ENCODE measurements around the gene RPS25.
"Not testable (repeated sequence)": the region's sequence is repeated elsewhere in the genome, so short reads cannot be mapped to it uniquely, and the experiment has no call there.

Gene RPS25

GRCh38 chr11:119047205-119047604, 29.1 kb upstream of the RPS25 start:
- TF ChIP-seq CTCF (IDR thresholded peaks at IDR 0.05; ENCODE audit: low read depth, low read length): no peak
- no peak overlapping the region for H3K4me3 ChIP-seq (ENCODE audit: low read depth, low read length)

- TF ChIP-seq CTCF (IDR thresholded peaks at IDR 0.05; ENCODE audit: low read depth, low read length): no peak
- no peak overlapping the region for H3K4me3 ChIP-seq (ENCODE audit: low read depth, low read length)
Observed at GRCh38 chr11:119046489-119046888, 28.3 kb upstream of the RPS25 start.

- TF ChIP-seq CTCF (IDR thresholded peaks at IDR 0.05; ENCODE audit: low read depth, low read length): 0 out of 2 replicates have a peak, but pooled peaks have one; percentile 16
- H3K4me3 ChIP-seq (ENCODE audit: low read depth, low read length): no peak overlapping the region
Observed at GRCh38 chr11:119044708-119045107, 26.6 kb upstream of the RPS25 start.

- no peak overlapping the region for H3K4me3 ChIP-seq (ENCODE audit: low read depth, low read length)
- no peak for TF ChIP-seq CTCF (IDR thresholded peaks at IDR 0.05; ENCODE audit: low read depth, low read length)
Observed at GRCh38 chr11:119042927-119043326, 24.8 kb upstream of the RPS25 start.

- no peak overlapping the region for H3K4me3 ChIP-seq (ENCODE audit: low read depth, low read length)
- TF ChIP-seq CTCF (IDR thresholded peaks at IDR 0.05; ENCODE audit: low read depth, low read length): no peak
Observed at GRCh38 chr11:119041821-119042514, 23.8 kb upstream of the RPS25 start.

GRCh38 chr11:119039471-119039870, 21.3 kb upstream of the RPS25 start:
- H3K4me3 ChIP-seq (ENCODE audit: low read depth, low read length): not testable (repeated sequence)

- no peak for TF ChIP-seq CTCF (IDR thresholded peaks at IDR 0.05; ENCODE audit: low read depth, low read length)
- H3K4me3 ChIP-seq (ENCODE audit: low read depth, low read length): no peak overlapping the region
Observed at GRCh38 chr11:119038884-119039283, 20.7 kb upstream of the RPS25 start.

- TF ChIP-seq CTCF (IDR thresholded peaks at IDR 0.05; ENCODE audit: low read depth, low read length): no peak
- no peak overlapping the region for H3K4me3 ChIP-seq (ENCODE audit: low read depth, low read length)
Observed at GRCh38 chr11:119034813-119035212, 16.7 kb upstream of the RPS25 start.

- not testable (repeated sequence) for H3K4me3 ChIP-seq (ENCODE audit: low read depth, low read length)
Observed at GRCh38 chr11:119033421-119033820, 15.3 kb upstream of the RPS25 start.
